Measurements from ENCODE around the gene XNDC1N. TPM values are rescaled to one million over a fixed set of nuclear protein-coding genes. Genes with fewer than 3 reads are reported as not detected.
"Not testable (repeated sequence)": the region's sequence is repeated elsewhere in the genome, so short reads cannot be mapped to it uniquely, and the experiment has no call there.

The XNDC1N gene
- total RNA-seq, 4 donors from 2014 or later, result 1.6 to 8.6 (median 6.5) TPM

GRCh38 chr11:71913756-71914526 lies 14.5 kb downstream of the XNDC1N start:
- intact Hi-C loops (cut with DNase I; ENCODE audit: low total_unique reads), result no loop called here
- no peak overlapping the region for H3K4me3 ChIP-seq (ENCODE audit: low read depth, poor library complexity, severe bottlenecking)
- 73 to 75% methylated on average over 5 of the region's 5 CpGs for WGBS, 2 donors
- TF ChIP-seq POLR2A (IDR thresholded peaks at IDR 0.05), result no peak
- TF ChIP-seq, protein P1, sequence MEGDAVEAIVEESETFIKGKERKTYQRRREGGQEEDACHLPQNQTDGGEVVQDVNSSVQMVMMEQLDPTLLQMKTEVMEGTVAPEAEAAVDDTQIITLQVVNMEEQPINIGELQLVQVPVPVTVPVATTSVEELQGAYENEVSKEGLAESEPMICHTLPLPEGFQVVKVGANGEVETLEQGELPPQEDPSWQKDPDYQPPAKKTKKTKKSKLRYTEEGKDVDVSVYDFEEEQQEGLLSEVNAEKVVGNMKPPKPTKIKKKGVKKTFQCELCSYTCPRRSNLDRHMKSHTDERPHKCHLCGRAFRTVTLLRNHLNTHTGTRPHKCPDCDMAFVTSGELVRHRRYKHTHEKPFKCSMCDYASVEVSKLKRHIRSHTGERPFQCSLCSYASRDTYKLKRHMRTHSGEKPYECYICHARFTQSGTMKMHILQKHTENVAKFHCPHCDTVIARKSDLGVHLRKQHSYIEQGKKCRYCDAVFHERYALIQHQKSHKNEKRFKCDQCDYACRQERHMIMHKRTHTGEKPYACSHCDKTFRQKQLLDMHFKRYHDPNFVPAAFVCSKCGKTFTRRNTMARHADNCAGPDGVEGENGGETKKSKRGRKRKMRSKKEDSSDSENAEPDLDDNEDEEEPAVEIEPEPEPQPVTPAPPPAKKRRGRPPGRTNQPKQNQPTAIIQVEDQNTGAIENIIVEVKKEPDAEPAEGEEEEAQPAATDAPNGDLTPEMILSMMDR (IDR thresholded peaks at IDR 0.05), result no peak
- DNase-seq (ENCODE audit: low spot score in 2 of 2), result no peak

DNA sequence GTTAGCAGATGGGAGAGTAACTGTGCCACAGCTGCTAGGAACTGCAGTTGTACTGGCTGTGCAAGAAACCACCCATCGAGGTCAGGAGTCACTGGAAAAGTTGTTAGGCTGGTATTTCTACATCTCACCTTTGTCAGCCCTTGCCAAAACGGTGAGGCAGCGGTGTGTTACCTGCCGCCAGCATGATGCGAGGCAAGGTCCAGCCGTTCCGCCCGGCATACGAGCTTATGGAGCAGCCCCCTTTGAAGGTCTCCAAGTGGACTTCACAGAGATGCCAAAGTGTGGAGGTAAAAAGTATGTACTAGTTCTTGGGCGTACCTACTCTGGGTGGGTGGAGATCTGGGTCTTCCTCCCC lies 16.4 kb downstream of the XNDC1N start:
- DNase-seq (ENCODE audit: low spot score in 2 of 2); intact Hi-C loops (cut with DNase I; ENCODE audit: low total_unique reads); H3K4me3 ChIP-seq (ENCODE audit: low read depth, poor library complexity, severe bottlenecking): not testable (repeated sequence)
- WGBS, 2 donors, result 67 to 79% methylated on average over 10 of the region's 10 CpGs

DNA sequence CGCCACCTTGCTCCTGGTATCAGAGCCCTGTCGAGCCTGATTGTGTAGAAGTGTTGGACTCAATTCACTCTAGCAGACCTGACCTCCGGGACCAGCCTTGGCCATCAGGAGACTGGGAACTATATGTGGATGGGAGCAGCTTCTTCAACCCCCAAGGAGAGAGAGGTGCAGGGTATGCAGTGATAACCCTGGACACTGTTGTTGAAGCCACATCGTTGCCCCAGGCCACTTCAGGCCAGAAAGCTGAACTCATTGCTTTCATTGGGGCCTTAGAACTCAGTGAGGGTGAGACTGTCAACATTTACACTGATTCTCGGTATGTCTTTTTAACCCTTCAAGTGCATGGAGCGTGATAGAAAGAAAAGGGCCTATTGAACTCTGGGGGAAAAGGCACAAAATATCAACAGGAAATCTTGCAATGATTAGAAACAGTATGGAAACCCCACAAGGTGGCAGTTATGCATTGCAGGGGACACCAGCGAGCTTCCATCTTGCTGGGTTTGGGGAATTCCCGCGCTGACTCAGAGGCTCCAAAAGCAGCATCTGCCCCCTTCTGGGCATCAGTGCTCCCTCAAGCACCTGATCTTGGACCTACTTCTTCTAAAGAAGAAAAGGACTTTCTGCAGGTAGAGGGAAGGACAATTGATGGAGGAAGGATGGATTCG lies 16.9 kb downstream of the XNDC1N start:
- 82 to 88% methylated on average over 10 of the region's 10 CpGs for WGBS, 2 donors
- DNase-seq (ENCODE audit: low spot score in 2 of 2); intact Hi-C loops (cut with DNase I; ENCODE audit: low total_unique reads); H3K4me3 ChIP-seq (ENCODE audit: low read depth, poor library complexity, severe bottlenecking): not testable (repeated sequence)

- WGBS, 2 donors, result 79 to 93% methylated on average over 5 of the region's 5 CpGs
- intact Hi-C loops (cut with DNase I; ENCODE audit: low total_unique reads); DNase-seq (ENCODE audit: low spot score in 2 of 2); H3K4me3 ChIP-seq (ENCODE audit: low read depth, poor library complexity, severe bottlenecking): not testable (repeated sequence)
Measured at GRCh38 chr11:71910775-71911174, 17.6 kb downstream of the XNDC1N start.

- TF ChIP-seq, protein P1 (IDR thresholded peaks at IDR 0.05), result no peak
- no peak for TF ChIP-seq POLR2A (IDR thresholded peaks at IDR 0.05)
- DNase-seq (ENCODE audit: low spot score in 2 of 2), result no peak
- WGBS, 2 donors, result 89 to 97% methylated on average over 9 of the region's 9 CpGs
- no peak overlapping the region for H3K4me3 ChIP-seq (ENCODE audit: low read depth, poor library complexity, severe bottlenecking)
- intact Hi-C loops (cut with DNase I; ENCODE audit: low total_unique reads), result no loop called here
Measured at GRCh38 chr11:71908218-71908617, 20.2 kb downstream of the XNDC1N start.

DNA sequence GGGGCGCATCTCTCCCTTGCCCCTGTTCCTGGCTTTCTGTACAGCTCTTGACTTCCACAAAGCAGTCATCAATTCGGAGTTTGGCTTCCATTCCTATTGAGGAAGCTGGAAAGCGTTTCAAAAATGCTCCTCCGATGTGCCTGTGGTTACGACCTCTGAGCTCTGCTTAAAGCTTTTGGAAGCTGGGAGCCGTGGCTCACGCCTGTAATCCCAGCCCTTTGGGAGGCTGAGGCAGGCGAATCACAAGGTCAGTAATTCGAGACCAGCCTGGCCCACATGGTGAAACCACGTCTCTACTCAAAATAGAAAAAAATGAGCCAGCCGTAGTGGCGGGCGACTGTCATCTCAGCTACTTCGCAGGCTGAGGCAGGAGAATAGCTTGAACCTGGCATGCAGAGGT lies 27.3 kb downstream of the XNDC1N start:
- WGBS, 2 donors, result 82 to 83% methylated on average over 14 of the region's 14 CpGs
- intact Hi-C loops (cut with DNase I; ENCODE audit: low total_unique reads); DNase-seq (ENCODE audit: low spot score in 2 of 2); H3K4me3 ChIP-seq (ENCODE audit: low read depth, poor library complexity, severe bottlenecking): not testable (repeated sequence)

GRCh38 chr11:71895961-71896360 lies 32.4 kb downstream of the XNDC1N start:
- WGBS, 2 donors, result 95 to 97% methylated on average over 12 of the region's 12 CpGs

GRCh38 chr11:71889181-71889872 lies 39.1 kb downstream of the XNDC1N start:
- 79 to 92% methylated on average over 13 to 14 of the region's 14 CpGs for WGBS, 2 donors
- intact Hi-C loops (cut with DNase I; ENCODE audit: low total_unique reads); DNase-seq (ENCODE audit: low spot score in 2 of 2); H3K4me3 ChIP-seq (ENCODE audit: low read depth, poor library complexity, severe bottlenecking): not testable (repeated sequence)

More at GRCh38 chr11:71895961-71896360, 32.4 kb downstream of the XNDC1N start:
- intact Hi-C loops (cut with DNase I; ENCODE audit: low total_unique reads), result no loop called here
- no peak for DNase-seq (ENCODE audit: low spot score in 2 of 2)
- TF ChIP-seq, protein P1 (IDR thresholded peaks at IDR 0.05), result no peak
- no peak for TF ChIP-seq POLR2A (IDR thresholded peaks at IDR 0.05)
- no peak overlapping the region for H3K4me3 ChIP-seq (ENCODE audit: low read depth, poor library complexity, severe bottlenecking)

DNA sequence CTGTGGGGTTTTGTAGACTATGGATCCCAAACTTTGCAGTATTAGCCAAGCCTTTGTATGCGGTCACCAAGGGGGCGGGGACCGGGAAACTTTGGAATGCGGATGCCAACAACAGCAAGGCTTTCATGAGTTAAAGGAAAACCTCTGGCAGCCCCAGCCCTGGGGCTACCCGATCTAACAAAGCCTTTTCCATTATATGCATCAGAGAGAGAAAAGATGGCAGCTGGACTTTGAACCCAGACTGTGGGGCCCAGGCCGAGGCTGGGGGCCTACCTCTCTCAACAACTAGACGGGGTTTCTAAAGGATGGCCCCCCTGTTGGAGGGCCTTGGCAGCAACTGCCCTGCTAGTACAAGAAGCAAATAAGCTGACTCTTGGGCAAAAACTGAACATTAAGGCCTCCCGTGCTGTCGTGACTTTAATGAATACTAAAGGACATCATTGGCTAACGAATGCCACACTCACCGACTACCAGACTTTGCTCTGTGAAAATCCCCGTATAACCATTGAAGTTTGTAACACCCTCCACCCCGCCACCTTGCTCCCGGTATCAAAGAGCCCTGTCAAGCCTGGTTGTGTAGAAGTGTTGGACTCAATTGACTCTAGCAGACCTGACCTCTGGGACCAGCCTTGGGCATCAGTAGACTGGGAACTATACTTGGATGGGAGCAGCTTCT lies 39.9 kb downstream of the XNDC1N start:
- DNase-seq (ENCODE audit: low spot score in 2 of 2); H3K4me3 ChIP-seq (ENCODE audit: low read depth, poor library complexity, severe bottlenecking); intact Hi-C loops (cut with DNase I; ENCODE audit: low total_unique reads): not testable (repeated sequence)
- 87 to 93% methylated on average over 14 of the region's 14 CpGs for WGBS, 2 donors

DNA sequence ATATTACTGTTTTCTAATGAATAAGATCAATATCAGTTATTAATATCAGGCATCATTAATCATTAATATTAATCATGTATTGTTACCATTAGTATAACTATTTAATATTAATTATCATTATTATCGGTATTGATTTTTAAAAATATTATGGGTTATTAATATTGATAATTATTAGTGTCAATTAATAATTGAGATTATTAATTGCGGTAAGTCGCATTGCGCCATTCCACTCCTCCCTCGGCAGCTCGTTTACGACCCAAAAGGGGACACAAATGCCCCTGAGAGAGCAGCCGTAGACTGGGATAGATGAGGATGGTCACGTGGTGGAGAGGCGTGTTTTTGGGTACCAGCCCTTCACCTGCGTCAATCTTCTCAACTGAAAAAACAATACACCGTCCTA lies 42.6 kb downstream of the XNDC1N start:
- DNase-seq (ENCODE audit: low spot score in 2 of 2); intact Hi-C loops (cut with DNase I; ENCODE audit: low total_unique reads); H3K4me3 ChIP-seq (ENCODE audit: low read depth, poor library complexity, severe bottlenecking): not testable (repeated sequence)
- 96 to 97% methylated on average over 12 of the region's 12 CpGs for WGBS, 2 donors

Data from lower leg skin (tissue), 4 donors.